NOMO-1 treated with DMSO at 0.1 percent for 48 hours (cell line): Measurements from ENCODE around the gene FTHL17.
A peak's percentile ranks its signal among the peaks of the same experiment; 100 is the strongest.

Experiments used
- DNase-seq: peaks from one replicate; lab custom pipeline; 2025; ENCODE audit not compliant: unreplicated experiment; lab: John Stamatoyannopoulos, UW

The FTHL17 gene

DNA sequence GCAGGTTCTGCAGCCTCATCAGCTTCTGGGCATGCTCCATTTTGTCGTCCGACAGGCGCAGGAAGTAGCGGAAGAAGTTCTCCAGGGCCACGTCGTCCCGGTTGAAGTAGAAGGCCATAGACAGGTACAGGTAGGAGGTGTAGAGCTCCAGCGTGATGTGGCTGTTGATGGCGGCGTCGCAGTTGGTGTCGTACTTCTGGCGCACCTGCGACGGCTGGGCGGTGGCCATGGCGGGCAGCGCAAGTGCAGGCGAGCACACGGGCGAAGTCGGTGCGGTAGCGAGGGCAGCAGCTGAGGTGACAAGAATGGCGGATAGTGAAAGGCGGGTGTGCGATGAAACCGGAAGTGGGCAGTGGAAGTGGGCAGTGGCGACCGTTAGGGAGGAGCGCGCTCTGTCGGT, at the start of gene FTHL17:
FTHL17 (minus strand) TSS at position 317 of the 400 bp plus-strand sequence; CDS start at position 229, 88 bp downstream.
- DNase-seq: no peak

- DNase-seq: no peak
Measured at GRCh38 chrX:31117266-31117665, 45.4 kb upstream of the FTHL17 start.

DNA sequence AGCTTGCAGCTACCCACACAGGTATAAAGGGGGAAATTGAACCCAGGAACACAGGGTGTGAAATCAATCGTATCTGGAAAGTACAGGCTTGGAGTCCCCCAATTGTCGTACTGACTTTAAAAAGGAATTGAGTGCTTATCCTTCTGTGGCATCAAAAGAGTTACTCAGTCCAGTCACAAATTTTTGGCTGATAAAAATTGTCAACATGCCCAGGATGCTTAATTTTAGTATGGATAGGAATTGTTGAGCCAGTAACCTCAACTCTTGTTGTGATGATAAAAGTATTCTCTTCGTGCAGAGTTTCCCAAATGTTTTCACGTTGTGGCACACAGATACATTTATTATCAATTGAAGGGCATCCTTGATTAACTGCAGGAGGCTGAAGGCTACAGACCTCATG, 43.6 kb upstream of the FTHL17 start:
- DNase-seq: no peak

DNA sequence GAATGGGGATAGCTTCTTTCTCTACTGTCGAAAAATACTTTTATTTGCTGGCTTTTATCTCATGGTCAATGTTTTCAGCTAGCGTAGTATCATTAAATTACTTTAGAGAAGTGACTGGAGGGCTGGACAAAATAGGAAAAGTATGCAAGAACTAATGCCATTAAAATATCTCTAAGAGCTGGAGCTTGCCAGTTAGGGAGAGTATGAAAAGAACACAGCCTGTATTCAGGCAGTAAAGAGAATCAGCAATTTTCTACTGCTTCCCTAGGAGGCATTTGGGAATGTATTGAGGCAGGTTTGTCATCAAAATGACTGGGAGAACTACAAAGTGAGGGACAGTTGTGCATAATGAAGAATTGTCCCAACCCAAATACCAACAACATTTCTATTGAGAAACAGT, 43.0 kb upstream of the FTHL17 start:
- DNase-seq: no peak

DNA sequence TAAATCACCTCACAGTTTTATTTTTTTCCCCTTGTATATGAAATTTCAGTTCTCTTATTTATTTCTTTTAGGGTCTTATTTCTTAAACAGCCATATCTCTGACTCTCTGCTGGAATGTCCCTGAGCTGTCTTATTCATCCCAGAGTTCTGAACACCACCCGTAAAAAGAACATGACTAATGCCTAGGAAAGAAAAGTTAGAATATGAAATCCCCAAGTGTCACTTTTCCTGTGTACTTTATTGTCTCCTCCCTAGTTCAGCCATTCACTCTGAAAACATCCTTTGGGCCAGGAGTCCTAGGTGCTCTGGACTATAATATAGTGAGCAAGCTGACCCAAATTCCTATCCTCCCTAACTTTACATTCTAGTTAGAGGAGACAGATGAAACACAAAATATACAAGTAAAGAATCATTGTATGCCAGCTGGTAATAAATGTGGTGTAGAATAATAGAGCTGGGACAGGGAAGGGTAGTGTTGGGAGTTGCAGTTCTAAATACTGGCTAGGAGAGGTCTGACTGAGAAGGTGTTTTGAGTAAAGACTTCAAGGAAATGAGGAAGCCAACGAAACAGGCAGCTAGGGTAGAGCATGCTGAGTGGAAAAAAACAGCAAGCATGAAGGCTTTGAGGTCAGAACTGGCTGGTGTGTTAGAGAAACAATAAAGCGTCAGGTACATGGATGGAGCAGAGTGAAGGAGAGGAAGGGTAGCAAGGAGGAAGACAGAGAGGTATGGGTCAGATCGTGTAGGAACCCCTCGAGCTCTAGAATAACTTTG, 40.6 kb upstream of the FTHL17 start:
- DNase-seq: no peak

DNA sequence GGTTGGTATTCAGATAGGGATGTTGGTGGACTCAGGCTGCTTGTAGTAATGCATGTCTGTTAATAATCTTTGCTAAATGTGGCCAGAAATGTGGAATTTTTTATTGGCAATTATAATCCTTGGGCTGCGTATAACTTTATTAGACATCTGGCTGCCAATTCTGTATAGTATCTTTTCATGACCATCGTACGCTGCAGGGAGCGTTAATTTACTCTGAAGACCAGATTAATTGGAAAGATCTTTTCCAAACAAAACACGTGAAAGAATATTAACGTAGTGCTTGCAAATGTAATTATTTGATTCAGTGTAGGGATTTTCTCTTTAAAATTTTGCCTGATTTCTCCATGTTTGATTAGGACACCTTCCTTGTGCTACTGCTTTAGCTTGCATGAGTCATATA, 38.8 kb upstream of the FTHL17 start:
- DNase-seq: no peak

- DNase-seq: peak; percentile 2
Measured at GRCh38 chrX:31099536-31100090, 27.8 kb upstream of the FTHL17 start.

- no peak for DNase-seq
Measured at GRCh38 chrX:31098079-31098478, 26.2 kb upstream of the FTHL17 start.

GRCh38 chrX:31093639-31093975, 21.8 kb upstream of the FTHL17 start:
- DNase-seq: no peak

GRCh38 chrX:31092970-31093638, 21.3 kb upstream of the FTHL17 start:
- DNase-seq: no peak

- DNase-seq: no peak
Measured at GRCh38 chrX:31092476-31092875, 20.6 kb upstream of the FTHL17 start.

GRCh38 chrX:31091819-31092218, 20.0 kb upstream of the FTHL17 start:
- no peak for DNase-seq

DNA sequence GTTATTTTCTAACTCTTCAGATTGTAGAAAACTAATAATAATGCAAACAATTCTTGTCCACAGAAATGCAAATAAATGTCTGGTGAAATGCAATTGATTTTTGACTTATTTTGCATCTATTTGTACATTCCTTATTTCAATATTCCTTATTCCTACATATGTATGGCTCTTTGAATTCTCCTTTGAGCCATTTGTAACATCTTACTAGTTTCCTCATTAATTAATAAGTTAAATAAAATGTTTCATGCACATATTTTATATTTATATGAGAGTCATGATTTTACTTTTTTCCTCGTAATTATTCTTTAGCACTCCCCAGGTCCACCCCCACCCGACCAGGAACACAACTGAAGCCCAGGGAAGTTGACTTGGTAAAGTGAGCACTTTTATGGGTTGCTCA, 2.7 kb upstream of the FTHL17 start:
- DNase-seq: no peak

DNA sequence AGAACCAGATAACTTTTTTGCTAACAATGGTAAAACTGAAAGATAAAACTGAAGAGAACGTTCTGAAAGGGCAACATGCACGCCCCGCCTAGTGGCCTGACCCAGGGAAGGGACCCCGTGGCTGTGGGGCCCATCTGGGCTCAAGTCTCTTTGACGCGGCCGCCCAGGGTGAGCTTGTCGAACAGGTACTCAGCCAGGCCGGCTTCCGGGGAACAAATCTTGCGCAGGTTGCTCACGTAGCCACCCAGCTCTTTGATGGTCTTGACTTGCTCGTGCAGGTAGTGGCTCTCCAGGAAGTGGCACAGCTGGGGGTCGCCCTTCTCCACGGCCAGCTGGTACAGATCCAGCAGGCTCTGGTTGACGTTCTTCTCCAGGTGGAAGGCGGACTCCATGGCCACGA, 579 bp downstream of the FTHL17 start:
- DNase-seq: no peak

- no peak for DNase-seq
Measured at GRCh38 chrX:31070057-31070468, 1.8 kb downstream of the FTHL17 start.

DNA sequence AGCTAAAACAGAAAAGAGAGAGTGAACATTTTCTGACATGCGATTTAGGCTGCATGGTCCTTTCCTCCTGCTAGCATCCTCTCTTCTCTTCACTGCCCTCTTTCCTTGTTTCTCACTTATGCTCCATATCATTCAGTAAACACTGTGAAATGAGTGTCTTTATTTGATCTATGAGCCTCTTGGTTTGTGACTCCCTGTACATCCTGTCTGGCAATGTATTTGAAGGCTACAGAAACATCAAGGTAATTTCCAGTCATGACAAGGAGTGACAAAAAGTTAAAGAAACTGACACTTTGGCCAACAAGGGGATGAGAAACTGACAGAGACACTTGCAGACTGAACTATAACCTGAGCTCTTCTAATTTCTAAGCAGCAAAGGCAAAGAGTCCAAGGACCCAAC, 8.7 kb downstream of the FTHL17 start:
- no peak for DNase-seq

- no peak for DNase-seq
Measured at GRCh38 chrX:31061091-31061490, 10.8 kb downstream of the FTHL17 start.

DNA sequence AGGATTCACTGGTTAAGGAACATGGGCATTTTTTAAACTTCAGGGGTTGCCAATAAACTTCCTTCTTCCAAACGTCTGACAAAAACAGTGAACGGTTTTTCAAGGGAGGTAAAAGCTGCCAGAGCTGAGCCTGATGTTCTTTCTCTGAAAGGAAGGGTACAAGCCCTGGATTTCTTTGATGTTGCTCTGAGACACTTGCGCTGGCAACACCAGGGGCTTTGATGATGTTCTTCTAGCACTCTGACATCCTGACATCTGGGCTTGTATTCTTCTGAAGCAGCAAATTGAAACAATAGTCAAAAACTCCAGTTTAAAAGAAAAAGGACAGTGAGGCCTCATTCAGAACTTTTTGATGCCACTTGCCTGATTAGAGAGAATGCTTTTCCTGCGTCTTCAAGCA, 11.8 kb downstream of the FTHL17 start:
- no peak for DNase-seq

- no peak for DNase-seq
Measured at GRCh38 chrX:31058284-31058683, 13.6 kb downstream of the FTHL17 start.

DNA sequence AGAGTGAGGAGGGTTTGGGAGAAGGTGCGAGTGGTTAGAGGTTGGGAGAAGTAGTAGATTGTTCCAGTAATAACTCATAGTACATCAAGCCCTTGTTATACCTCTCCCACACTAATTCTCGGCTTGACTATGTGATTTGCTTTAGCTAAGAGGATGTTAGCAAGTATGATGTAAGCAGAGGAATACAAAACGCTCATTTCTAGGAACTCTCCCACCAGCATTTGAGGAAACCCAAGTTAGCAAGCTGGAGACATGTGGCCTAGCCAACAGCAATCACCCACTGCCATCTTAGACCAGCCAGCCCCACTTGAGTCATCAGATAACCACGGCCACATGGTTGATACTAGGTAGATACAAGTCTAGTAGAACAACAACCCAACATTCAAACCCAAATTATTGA, 14.2 kb downstream of the FTHL17 start:
- no peak for DNase-seq

DNA sequence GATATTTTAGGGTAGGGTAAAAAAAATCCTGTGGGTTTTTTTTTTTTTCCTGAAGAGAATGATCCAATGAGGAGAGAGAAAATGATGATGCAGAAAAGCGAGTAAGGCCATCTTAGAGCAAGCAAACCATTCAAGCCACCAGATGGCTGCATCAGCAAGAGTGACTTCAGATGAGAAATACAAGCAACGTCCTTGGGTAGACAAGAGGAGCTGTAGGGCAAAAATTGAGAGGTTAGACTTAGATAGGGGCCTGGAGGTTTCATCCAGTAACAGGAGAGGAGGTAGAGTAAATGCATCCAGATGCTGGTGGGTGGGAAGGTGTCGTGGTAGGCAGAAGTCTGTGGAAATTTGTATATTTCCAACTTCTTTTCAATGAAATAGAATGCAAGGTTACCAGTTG, 14.6 kb downstream of the FTHL17 start:
- no peak for DNase-seq

DNA sequence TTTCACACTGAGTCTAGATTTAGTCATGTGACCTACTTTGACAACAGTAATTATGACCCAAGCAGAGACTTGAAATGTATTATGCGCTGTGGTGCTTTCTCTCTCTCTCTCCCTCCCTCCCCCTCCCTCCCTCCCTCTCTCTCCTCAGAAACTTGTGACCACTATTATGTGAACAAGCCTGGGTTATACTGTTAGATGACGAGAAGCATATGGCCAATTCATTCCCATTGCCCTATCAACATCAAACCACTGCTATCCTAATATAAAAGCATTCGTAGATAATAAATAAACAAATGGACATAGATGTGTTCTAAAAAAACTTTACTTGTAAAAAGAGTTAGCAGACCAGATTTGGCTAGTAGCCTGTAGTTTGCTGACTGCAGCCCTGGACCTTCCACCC, 18.2 kb downstream of the FTHL17 start:
- no peak for DNase-seq

DNA sequence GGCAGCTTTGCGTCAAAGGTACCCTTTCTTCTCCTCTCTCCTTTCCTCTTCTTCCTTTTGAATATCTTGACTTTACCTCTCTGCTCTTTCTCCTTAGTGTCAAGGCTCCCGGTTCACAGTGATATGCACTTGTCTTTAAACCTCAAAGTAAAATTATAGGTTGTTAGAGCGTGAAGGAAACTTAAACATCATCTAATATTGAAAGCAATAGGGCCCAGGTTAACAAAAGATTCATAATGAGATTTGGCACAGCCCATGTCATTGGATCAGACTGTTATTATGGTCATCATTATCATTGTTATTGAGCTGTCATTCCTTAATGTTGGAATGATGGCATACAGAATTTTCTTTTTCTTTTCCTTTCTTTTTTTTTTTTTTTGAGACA, 32.5 kb downstream of the FTHL17 start:
- no peak for DNase-seq
